Fibroblast of pulmonary artery (primary cell): ENCODE data around the gene KCNF1.

Experiments
- DNase-seq: peaks from one replicate; pipeline ENCODE4 v3.0.0-alpha.2; 2010; ENCODE audit warnings: low read depth
- H3K4me3 ChIP-seq: replicated peaks from 2 replicates; pipeline ENCODE4 v1.5.1; 2011; ENCODE audit warnings: low read depth, mild to moderate bottlenecking, control low read depth, low read length, moderate library complexity
- CTCF ChIP-seq: IDR thresholded peaks from 2 replicates; pipeline ENCODE4 v1.5.1; 2011; ENCODE audit warnings: mild to moderate bottlenecking, control low read depth, low read length, inconsistent platforms; ENCODE audit errors: missing control alignments

Gene KCNF1

GRCh38 chr2:10875126-10875525 lies 36.6 kb upstream of the KCNF1 start:
- DNase-seq = no peak
- TF ChIP-seq CTCF = no peak
- no peak overlapping the region for H3K4me3 ChIP-seq

- no peak overlapping the region for H3K4me3 ChIP-seq
- no peak for DNase-seq
- TF ChIP-seq CTCF = no peak
These were observed 35.3 kb upstream of the KCNF1 start for GRCh38 chr2:10876394-10876793.

GRCh38 chr2:10876963-10877362 lies 34.8 kb upstream of the KCNF1 start:
- no peak for DNase-seq
- H3K4me3 ChIP-seq = no peak overlapping the region
- no peak for TF ChIP-seq CTCF

- peak; percentile 22 for DNase-seq
- no peak for TF ChIP-seq CTCF
- no peak overlapping the region for H3K4me3 ChIP-seq
These were observed 34.1 kb upstream of the KCNF1 start for GRCh38 chr2:10877651-10878111.

GRCh38 chr2:10878268-10878915 lies 33.3 kb upstream of the KCNF1 start:
- H3K4me3 ChIP-seq = no peak overlapping the region
- DNase-seq = no peak
- TF ChIP-seq CTCF = no peak

- DNase-seq = no peak
- H3K4me3 ChIP-seq = no peak overlapping the region
- no peak for TF ChIP-seq CTCF
These were observed 32.6 kb upstream of the KCNF1 start for GRCh38 chr2:10879159-10879558.
